GM18511 (cell line): Measurements from ENCODE around the gene ADAT3.

Experiments used
- ATAC-seq: cut with Tn5 transposase; IDR thresholded peaks from one replicate; pipeline ENCODE4 v1.9.1; 2021; ENCODE audit warnings: mild to moderate bottlenecking, moderate library complexity; ENCODE audit not compliant: unreplicated experiment

Gene ADAT3

GRCh38 chr19:1912760-1913505 is 7.7 kb downstream of the ADAT3 start:
- ATAC-seq: no peak

GRCh38 chr19:1913781-1914577 is 8.8 kb downstream of the ADAT3 start:
- ATAC-seq: no peak

- no peak for ATAC-seq
These were observed 9.7 kb downstream of the ADAT3 start for GRCh38 chr19:1914826-1915341.

- ATAC-seq: no peak
These were observed 11.9 kb downstream of the ADAT3 start for GRCh38 chr19:1917146-1917545.

- no peak for ATAC-seq
These were observed 12.7 kb downstream of the ADAT3 start for GRCh38 chr19:1917926-1918325.

GRCh38 chr19:1918975-1919374 is 13.8 kb downstream of the ADAT3 start:
- ATAC-seq: no peak

GRCh38 chr19:1920644-1921043 is 15.4 kb downstream of the ADAT3 start:
- ATAC-seq: no peak

- ATAC-seq: no peak
These were observed 16.1 kb downstream of the ADAT3 start for GRCh38 chr19:1921326-1921725.

GRCh38 chr19:1921825-1922224 is 16.6 kb downstream of the ADAT3 start:
- no peak for ATAC-seq

- ATAC-seq: no peak
These were observed 17.6 kb downstream of the ADAT3 start for GRCh38 chr19:1922803-1923202.

GRCh38 chr19:1923319-1923718 is 18.1 kb downstream of the ADAT3 start:
- no peak for ATAC-seq

- no peak for ATAC-seq
These were observed 19.2 kb downstream of the ADAT3 start for GRCh38 chr19:1924320-1924961.

- ATAC-seq: no peak
These were observed 20.3 kb downstream of the ADAT3 start for GRCh38 chr19:1925544-1925943.

GRCh38 chr19:1929021-1929742 is 24.0 kb downstream of the ADAT3 start:
- no peak for ATAC-seq

- ATAC-seq: no peak
These were observed 26.2 kb downstream of the ADAT3 start for GRCh38 chr19:1931445-1931844.

GRCh38 chr19:1932395-1932794 is 27.2 kb downstream of the ADAT3 start:
- no peak for ATAC-seq

- ATAC-seq: no peak
These were observed 28.0 kb downstream of the ADAT3 start for GRCh38 chr19:1933244-1933643.

- ATAC-seq: no peak
These were observed 28.7 kb downstream of the ADAT3 start for GRCh38 chr19:1933942-1934341.

GRCh38 chr19:1935484-1936208 is 30.4 kb downstream of the ADAT3 start:
- ATAC-seq: no peak

GRCh38 chr19:1936430-1936829 is 31.2 kb downstream of the ADAT3 start:
- ATAC-seq: no peak
